ENCODE measurements around the gene DRG2.
A peak's percentile ranks its signal among the peaks of the same experiment; 100 is the strongest.

DNA sequence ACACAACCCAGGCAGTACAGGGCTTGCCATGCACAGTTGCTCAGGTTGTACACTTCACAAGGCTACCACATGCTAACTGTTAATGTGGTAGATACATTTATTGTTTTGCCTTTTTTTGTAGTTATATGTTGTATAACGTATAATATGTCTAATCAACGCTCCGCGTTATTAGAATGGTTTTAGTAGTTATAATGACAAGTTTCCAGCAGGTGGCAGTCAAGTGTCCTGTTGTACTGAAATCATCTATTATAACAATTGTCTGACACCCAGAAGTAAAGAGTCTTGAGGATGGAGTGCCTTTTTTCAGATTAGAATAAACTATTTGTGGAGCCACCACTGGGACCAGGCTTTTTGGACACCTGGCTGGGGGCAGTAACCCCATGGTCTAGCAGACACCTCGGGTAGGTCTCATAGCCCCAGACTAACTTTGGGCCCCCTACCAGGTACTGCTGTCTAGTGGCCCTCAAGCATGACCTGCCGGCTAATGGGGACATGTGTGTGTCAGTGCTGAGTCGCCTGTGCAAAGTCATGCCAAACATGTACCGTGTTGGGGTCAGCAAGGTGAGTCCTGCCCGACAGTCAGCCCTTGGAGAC lies 53.6 kb downstream of the DRG2 start:
- TF ChIP-seq, protein P1, sequence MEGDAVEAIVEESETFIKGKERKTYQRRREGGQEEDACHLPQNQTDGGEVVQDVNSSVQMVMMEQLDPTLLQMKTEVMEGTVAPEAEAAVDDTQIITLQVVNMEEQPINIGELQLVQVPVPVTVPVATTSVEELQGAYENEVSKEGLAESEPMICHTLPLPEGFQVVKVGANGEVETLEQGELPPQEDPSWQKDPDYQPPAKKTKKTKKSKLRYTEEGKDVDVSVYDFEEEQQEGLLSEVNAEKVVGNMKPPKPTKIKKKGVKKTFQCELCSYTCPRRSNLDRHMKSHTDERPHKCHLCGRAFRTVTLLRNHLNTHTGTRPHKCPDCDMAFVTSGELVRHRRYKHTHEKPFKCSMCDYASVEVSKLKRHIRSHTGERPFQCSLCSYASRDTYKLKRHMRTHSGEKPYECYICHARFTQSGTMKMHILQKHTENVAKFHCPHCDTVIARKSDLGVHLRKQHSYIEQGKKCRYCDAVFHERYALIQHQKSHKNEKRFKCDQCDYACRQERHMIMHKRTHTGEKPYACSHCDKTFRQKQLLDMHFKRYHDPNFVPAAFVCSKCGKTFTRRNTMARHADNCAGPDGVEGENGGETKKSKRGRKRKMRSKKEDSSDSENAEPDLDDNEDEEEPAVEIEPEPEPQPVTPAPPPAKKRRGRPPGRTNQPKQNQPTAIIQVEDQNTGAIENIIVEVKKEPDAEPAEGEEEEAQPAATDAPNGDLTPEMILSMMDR (IDR thresholded peaks at IDR 0.05; ENCODE audit: control extremely low read depth in 1 of 3, insufficient read depth in 1 of 3, low read depth in 1 of 3, low read length in 3 of 3) = peak in 2 of 3 experiments; percentile 17 to 56; a peak in 3 of 4 replicates
- TF ChIP-seq YY1 (IDR thresholded peaks at IDR 0.05; ENCODE audit: low read depth, low read length) = no peak
- TF ChIP-seq EZH2 (IDR thresholded peaks at IDR 0.05; ENCODE audit: low read depth, low read length, severe bottlenecking) = no peak
- no peak for TF ChIP-seq JUN (IDR thresholded peaks at IDR 0.05; ENCODE audit: low read depth, low read length)
- TF ChIP-seq POLR2A (IDR thresholded peaks at IDR 0.05; ENCODE audit: control extremely low read depth in 1 of 2, low read depth in 2 of 2, low read length in 2 of 2) = no peak
